Keratinocyte (primary cell): ENCODE data around the gene SELENOS. TPM values are rescaled to one million over a fixed set of nuclear protein-coding genes. Genes with fewer than 3 reads are reported as not detected.

Source experiments
- DNase-seq: peaks from one replicate; pipeline ENCODE4 v3.0.0-alpha.2; 2011; ENCODE audit warnings: low read depth, missing footprints, low spot score
- FAIRE-seq: peaks from 2 replicates; lab custom pipeline; 2011; peaks lifted over from hg19 to GRCh38; lab: Jason Lieb, UNC
- H2AFZ ChIP-seq: 2 replicates; pipeline ENCODE4 v1.6.0; 2012; ENCODE audit warnings: low read length, control low read depth, inconsistent platforms; ENCODE audit not compliant: control insufficient read depth
- H3K27ac ChIP-seq: 2 replicates; pipeline ENCODE4 v1.5.1; 2011; ENCODE audit warnings: low read length; ENCODE audit not compliant: control insufficient read depth, insufficient read depth
- H3K27me3 ChIP-seq: 3 replicates; pipeline ENCODE4 v1.6.0; 2011; ENCODE audit warnings: low read length; ENCODE audit not compliant: control insufficient read depth, insufficient read depth; ENCODE audit errors: extremely low read depth
- H3K36me3 ChIP-seq, 2 experiments: 2 replicates in 1 of 2; 3 replicates in 1 of 2; pipeline ENCODE4 v1.5.1; 2011; ENCODE audit warnings: low read length in 2 of 2, mild to moderate bottlenecking in 1 of 2; ENCODE audit not compliant: control insufficient read depth in 2 of 2, insufficient read depth in 2 of 2; ENCODE audit errors: extremely low read depth in 1 of 2
- H3K4me1 ChIP-seq: 3 replicates; pipeline ENCODE4 v1.5.1; 2011; ENCODE audit warnings: low read length; ENCODE audit not compliant: control insufficient read depth, insufficient read depth; ENCODE audit errors: extremely low read depth
- H3K4me2 ChIP-seq: 3 replicates; pipeline ENCODE4 v1.6.0; 2011; ENCODE audit warnings: low read depth, low read length; ENCODE audit not compliant: control insufficient read depth, insufficient read depth; ENCODE audit errors: extremely low read depth
- H3K4me3 ChIP-seq, 3 experiments: fragments of 200-600 bp in 1 of 3; sonication (generic) in 1 of 3; 2 replicates in 2 of 3; 3 replicates in 1 of 3; pipeline ENCODE4 v1.5.1; 2011 to 2016; ENCODE audit warnings: low read length in 3 of 3, mild to moderate bottlenecking in 3 of 3, control low read depth in 2 of 3, inconsistent platforms in 1 of 3, low read depth in 1 of 3, mixed read lengths in 1 of 3, mixed run types in 1 of 3, moderate library complexity in 1 of 3; ENCODE audit not compliant: control insufficient read depth in 2 of 3, insufficient read depth in 2 of 3; ENCODE audit errors: extremely low read depth in 1 of 3
- H3K79me2 ChIP-seq: 2 replicates; pipeline ENCODE4 v1.6.0; 2012; ENCODE audit warnings: low read length; ENCODE audit not compliant: control insufficient read depth, insufficient read depth
- H3K9ac ChIP-seq: 3 replicates; pipeline ENCODE4 v1.6.0; 2011; ENCODE audit warnings: low read length; ENCODE audit not compliant: control insufficient read depth, insufficient read depth; ENCODE audit errors: extremely low read depth
- H3K9me1 ChIP-seq: 3 replicates; pipeline ENCODE4 v1.6.0; 2011; ENCODE audit warnings: low read length; ENCODE audit not compliant: control insufficient read depth, insufficient read depth; ENCODE audit errors: extremely low read depth
- H3K9me3 ChIP-seq: 2 replicates; pipeline ENCODE4 v1.5.1; 2012; ENCODE audit warnings: low read depth, low read length; ENCODE audit not compliant: control insufficient read depth
- H4K20me1 ChIP-seq: 3 replicates; pipeline ENCODE4 v1.6.0; 2011; ENCODE audit warnings: low read length; ENCODE audit not compliant: control insufficient read depth, insufficient read depth; ENCODE audit errors: extremely low read depth
- EZH2 ChIP-seq: IDR thresholded peaks from one replicate; pipeline ENCODE4 v1.6.1; 2012; ENCODE audit warnings: inconsistent platforms, mild to moderate bottlenecking, low read length, moderate library complexity
- dilution Hi-C: fragments of 300-500 bp; cut with MboI; formaldehyde crosslinking; loops from one replicate; pipeline ENCODE4 v1.7.0; 2020; ENCODE audit warnings: low sequenced_read_pairs; ENCODE audit not compliant: extremely low pct_ligation_motif_present
- polyA plus RNA-seq, 5 experiments: library from polyadenylated mRNA; depleted of rRNA in 3 of 5; stranded (reverse) in 3 of 5; stranded (forward) in 1 of 5; unstranded in 1 of 5; fragments of >200 nt; gene quantifications; 1 replicate in 1 of 5; 2 replicates in 3 of 5; 3 replicates in 1 of 5; pipeline versions ENCODE4 v1.2.1 to v1.2.3, GENCODE V29; 2011 to 2012; ENCODE audit warnings: missing spikeins in 2 of 5, low read depth in 1 of 5, low replicate concordance in 1 of 5
- TF ChIP-seq, protein P1 (sequence below), 3 experiments: IDR thresholded peaks in 1 of 3; conservative IDR thresholded peaks in 1 of 3; optimal IDR thresholded peaks in 1 of 3; 2 replicates in 2 of 3; 3 replicates in 1 of 3; pipeline versions ENCODE3 to v1.5.1; 2011; ENCODE audit warnings: low read length in 3 of 3, mild to moderate bottlenecking in 3 of 3, moderate library complexity in 2 of 3, control low read depth in 1 of 3, inconsistent platforms in 1 of 3; ENCODE audit not compliant: insufficient read depth in 2 of 3; ENCODE audit errors: extremely low read depth in 1 of 3

The SELENOS gene
- polyA plus RNA-seq, 1 donor (not counting 4 experiments of a cell fraction or from before 2014, with no cell fraction given) = 82.2 TPM

DNA sequence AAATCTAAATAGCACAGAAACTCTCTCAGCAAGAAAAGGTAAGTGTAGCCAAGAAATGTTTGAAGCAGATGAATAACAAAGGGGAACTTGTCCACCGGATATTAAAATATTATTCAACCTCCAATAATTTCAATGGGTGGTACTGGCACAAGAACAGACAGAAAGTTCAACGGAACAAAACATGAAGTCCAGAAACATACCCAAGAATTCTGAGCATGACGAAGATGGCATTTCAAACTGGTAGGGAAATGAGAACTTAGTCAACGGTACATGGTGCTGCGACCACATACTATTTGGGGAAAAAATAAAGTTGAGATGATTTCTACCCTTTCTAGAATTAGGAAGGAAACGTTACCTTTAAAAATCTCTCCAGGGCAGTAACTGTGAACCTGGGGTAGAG lies 30.9 kb downstream of the SELENOS start:
- no peaks in the 10 kb centered on the region for H3K9me3 ChIP-seq
- H2AFZ ChIP-seq = no peak overlapping the region
- H3K9ac ChIP-seq = no peak overlapping the region
- dilution Hi-C loops = no loop called here
- no peak overlapping the region for H3K27ac ChIP-seq
- H3K27me3 ChIP-seq = no peaks in the 10 kb centered on the region
- H3K4me3 ChIP-seq = no peak overlapping the region
- H3K79me2 ChIP-seq = peaks cover 97% of the 10 kb centered on the region
- peak overlapping the region; percentile 24 for H3K4me2 ChIP-seq
- no peak for DNase-seq
- H4K20me1 ChIP-seq = peaks cover 30% of the 10 kb centered on the region
- no peak for FAIRE-seq
- peaks cover 49% of the 10 kb centered on the region for H3K4me1 ChIP-seq
- H3K36me3 ChIP-seq = peaks cover 4 to 7% of the 10 kb centered on the region in 2 experiments
- H3K9me1 ChIP-seq = peaks cover 4% of the 10 kb centered on the region
- TF ChIP-seq EZH2 = no peak
- TF ChIP-seq, protein P1, sequence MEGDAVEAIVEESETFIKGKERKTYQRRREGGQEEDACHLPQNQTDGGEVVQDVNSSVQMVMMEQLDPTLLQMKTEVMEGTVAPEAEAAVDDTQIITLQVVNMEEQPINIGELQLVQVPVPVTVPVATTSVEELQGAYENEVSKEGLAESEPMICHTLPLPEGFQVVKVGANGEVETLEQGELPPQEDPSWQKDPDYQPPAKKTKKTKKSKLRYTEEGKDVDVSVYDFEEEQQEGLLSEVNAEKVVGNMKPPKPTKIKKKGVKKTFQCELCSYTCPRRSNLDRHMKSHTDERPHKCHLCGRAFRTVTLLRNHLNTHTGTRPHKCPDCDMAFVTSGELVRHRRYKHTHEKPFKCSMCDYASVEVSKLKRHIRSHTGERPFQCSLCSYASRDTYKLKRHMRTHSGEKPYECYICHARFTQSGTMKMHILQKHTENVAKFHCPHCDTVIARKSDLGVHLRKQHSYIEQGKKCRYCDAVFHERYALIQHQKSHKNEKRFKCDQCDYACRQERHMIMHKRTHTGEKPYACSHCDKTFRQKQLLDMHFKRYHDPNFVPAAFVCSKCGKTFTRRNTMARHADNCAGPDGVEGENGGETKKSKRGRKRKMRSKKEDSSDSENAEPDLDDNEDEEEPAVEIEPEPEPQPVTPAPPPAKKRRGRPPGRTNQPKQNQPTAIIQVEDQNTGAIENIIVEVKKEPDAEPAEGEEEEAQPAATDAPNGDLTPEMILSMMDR (optimal IDR thresholded peaks at IDR 0.05 in 1 of 3, IDR thresholded peaks at IDR 0.05 in 1 of 3, conservative IDR thresholded peaks at IDR 0.05 in 1 of 3; ENCODE audit: extremely low read depth in 1 of 3, insufficient read depth in 2 of 3, low read length in 3 of 3) = no peak

DNA sequence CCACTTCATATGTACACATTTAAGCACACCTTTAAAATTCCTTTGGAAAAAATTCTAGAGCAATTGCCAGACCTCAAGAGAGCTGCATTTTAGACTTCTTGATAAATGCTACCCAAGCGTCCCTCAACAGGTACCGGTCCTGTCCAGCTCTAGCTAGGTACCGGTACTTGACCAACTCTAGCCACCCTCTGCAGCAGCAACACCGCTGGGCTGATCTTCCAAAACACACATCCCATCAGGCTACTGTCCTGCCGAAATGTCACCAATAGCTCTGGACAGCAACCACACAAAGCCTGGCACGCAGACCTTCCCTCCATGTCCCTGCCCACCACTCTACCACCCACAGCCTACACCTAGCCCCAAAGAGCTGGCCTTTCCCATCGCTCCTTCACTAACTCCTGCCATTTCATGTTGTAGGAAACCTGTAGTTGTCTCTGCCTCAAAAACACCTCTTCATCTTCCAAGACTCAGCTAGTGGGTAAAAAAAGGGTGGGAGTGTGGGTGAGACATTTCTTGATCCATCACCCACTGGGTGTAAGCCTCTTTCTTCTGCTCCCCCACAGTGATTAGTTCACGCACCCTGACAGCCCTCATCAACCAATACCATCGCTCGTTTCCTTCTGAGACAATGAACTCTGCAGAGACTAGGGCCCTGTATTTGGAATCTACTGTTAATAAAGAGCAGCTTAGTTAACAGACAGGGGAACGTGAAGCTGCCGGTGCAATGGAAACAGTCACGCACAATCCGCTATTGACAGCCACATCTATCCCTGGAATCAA lies 32.2 kb downstream of the SELENOS start:
- Histone ChIP-seq H3K4me3 (no peak overlapping the region), H3K4me2 (no peak overlapping the region), H3K4me1 (peaks cover 47% of the 10 kb centered on the region), H3K27me3 (no peaks in the 10 kb centered on the region), H3K9me3 (no peaks in the 10 kb centered on the region), H3K9me1 (peaks cover 4% of the 10 kb centered on the region), H2AFZ (no peak overlapping the region), H3K9ac (no peak overlapping the region), H3K36me3 (peaks cover 4 to 10% of the 10 kb centered on the region in 2 experiments), H4K20me1 (peaks cover 30% of the 10 kb centered on the region), H3K27ac (no peak overlapping the region), H3K79me2 (peaks cover 99% of the 10 kb centered on the region)
- no peak for TF ChIP-seq EZH2
- TF ChIP-seq, protein P1 (optimal IDR thresholded peaks at IDR 0.05 in 1 of 3, IDR thresholded peaks at IDR 0.05 in 1 of 3, conservative IDR thresholded peaks at IDR 0.05 in 1 of 3; ENCODE audit: extremely low read depth in 1 of 3, insufficient read depth in 2 of 3, low read length in 3 of 3) = no peak
- no peak for FAIRE-seq
- no peak for DNase-seq
- dilution Hi-C loops = no loop called here
